Endothelial cell (in vitro differentiated cells): ENCODE measurements around the gene C6orf136. TPM values are rescaled to one million over a fixed set of nuclear protein-coding genes. Genes with fewer than 3 reads are reported as not detected.

Experiments used
- DNase-seq: peaks from one replicate; pipeline ENCODE4 v3.0.0; 2021; ENCODE audit warnings: low spot score
- H3K27ac Mint-ChIP-seq: one replicate; pipeline ENCODE4 v1.8.0; 2021; ENCODE audit warnings: mixed read lengths, inconsistent platforms; ENCODE audit not compliant: unreplicated experiment
- H3K27me3 Mint-ChIP-seq: one replicate; pipeline ENCODE4 v1.8.0; 2021; ENCODE audit warnings: mild to moderate bottlenecking, moderate library complexity, mixed read lengths, inconsistent platforms; ENCODE audit not compliant: unreplicated experiment
- H3K36me3 Mint-ChIP-seq: one replicate; pipeline ENCODE4 v1.8.0; 2021; ENCODE audit warnings: mild to moderate bottlenecking, low read depth, mixed read lengths, inconsistent platforms; ENCODE audit not compliant: unreplicated experiment
- H3K4me1 Mint-ChIP-seq: one replicate; pipeline ENCODE4 v1.8.0; 2021; ENCODE audit warnings: mild to moderate bottlenecking, mixed read lengths, inconsistent platforms; ENCODE audit not compliant: unreplicated experiment
- H3K4me3 Mint-ChIP-seq: one replicate; pipeline ENCODE4 v1.8.0; 2021; ENCODE audit warnings: mild to moderate bottlenecking, mixed read lengths, inconsistent platforms; ENCODE audit not compliant: unreplicated experiment
- H3K9me3 Mint-ChIP-seq: one replicate; pipeline ENCODE4 v1.8.0; 2021; ENCODE audit warnings: mixed read lengths, inconsistent platforms; ENCODE audit not compliant: unreplicated experiment
- CTCF ChIP-seq: fragments of 200-600 bp; sonication (generic); IDR thresholded peaks from one replicate; pipeline ENCODE4 v1.5.0; 2021; ENCODE audit warnings: antibody characterized with exemption; ENCODE audit not compliant: unreplicated experiment
- total RNA-seq: library from RNA; stranded (reverse); fragmentation: NEBNext Ultra II Directional; extraction: Animal tissue kit (Norgen Biotek cat#: 25700); gene quantifications from one replicate; pipeline ENCODE4 v1.2.1, GENCODE V29; 2021; ENCODE audit not compliant: unreplicated experiment

The C6orf136 gene
- total RNA-seq, 1 donor from 2014 or later, result 15.1 TPM

- H3K4me1 Mint-ChIP-seq, result peaks cover 51% of the 10 kb centered on the region
- peaks cover 27% of the 10 kb centered on the region for H3K36me3 Mint-ChIP-seq
- TF ChIP-seq CTCF, result no peak
- no peaks in the 10 kb centered on the region for H3K9me3 Mint-ChIP-seq
- peaks cover 7% of the 10 kb centered on the region for H3K27me3 Mint-ChIP-seq
- H3K4me3 Mint-ChIP-seq, result peak overlapping the region; percentile 61
- peak overlapping the region; percentile 15 for H3K27ac Mint-ChIP-seq
- no peak for DNase-seq
These were observed 5.9 kb upstream of the C6orf136 start for GRCh38 chr6:30641048-30641447.

- H3K4me1 Mint-ChIP-seq, result peaks cover 62% of the 10 kb centered on the region
- no peak for TF ChIP-seq CTCF
- peak overlapping the region; percentile 92 for H3K27ac Mint-ChIP-seq
- no peaks in the 10 kb centered on the region for H3K9me3 Mint-ChIP-seq
- H3K36me3 Mint-ChIP-seq, result peaks cover 35% of the 10 kb centered on the region
- DNase-seq, result no peak
- peak overlapping the region; percentile 70 for H3K4me3 Mint-ChIP-seq
- peaks cover 7% of the 10 kb centered on the region for H3K27me3 Mint-ChIP-seq
These were observed 3.3 kb upstream of the C6orf136 start for GRCh38 chr6:30643656-30644055.

GRCh38 chr6:30644769-30645168, 2.2 kb upstream of the C6orf136 start:
- peak overlapping the region; percentile 91 for H3K4me3 Mint-ChIP-seq
- H3K27ac Mint-ChIP-seq, result peak overlapping the region; percentile 92
- TF ChIP-seq CTCF, result no peak
- H3K4me1 Mint-ChIP-seq, result peaks cover 62% of the 10 kb centered on the region
- H3K9me3 Mint-ChIP-seq, result no peaks in the 10 kb centered on the region
- H3K27me3 Mint-ChIP-seq, result peaks cover 7% of the 10 kb centered on the region
- H3K36me3 Mint-ChIP-seq, result peaks cover 35% of the 10 kb centered on the region
- no peak for DNase-seq

- no peak for TF ChIP-seq CTCF
- Mint-ChIP-seq H3K27ac (peak overlapping the region; percentile 92), H3K27me3 (peaks cover 7% of the 10 kb centered on the region), H3K4me3 (peak overlapping the region; percentile 91), H3K36me3 (peaks cover 31% of the 10 kb centered on the region), H3K4me1 (peaks cover 53% of the 10 kb centered on the region), H3K9me3 (no peaks in the 10 kb centered on the region)
- no peak for DNase-seq
These were observed 944 bp upstream of the C6orf136 start for GRCh38 chr6:30645989-30646388.

GRCh38 chr6:30647242-30648116, 546 bp downstream of the C6orf136 start:
- TF ChIP-seq CTCF, result no peak
- Mint-ChIP-seq H3K4me3 (peak overlapping the region; percentile 93), H3K9me3 (no peaks in the 10 kb centered on the region), H3K36me3 (peaks cover 38% of the 10 kb centered on the region), H3K27ac (peak overlapping the region; percentile 74), H3K4me1 (peaks cover 44% of the 10 kb centered on the region), H3K27me3 (peaks cover 7% of the 10 kb centered on the region)
- DNase-seq, result peak; percentile 73
